ENCODE measurements around the gene GEMIN4. TPM values are rescaled to one million over a fixed set of nuclear protein-coding genes. Genes with fewer than 3 reads are reported as not detected.
"Not testable (repeated sequence)": the region's sequence is repeated elsewhere in the genome, so short reads cannot be mapped to it uniquely, and the experiment has no call there.

The GEMIN4 gene
- total RNA-seq, 4 donors from 2014 or later = 9.7 to 29.0 (median 17.0) TPM

GRCh38 chr17:792277-792676, 40.2 kb upstream of the GEMIN4 start:
- intact Hi-C loops (cut with DNase I; ENCODE audit: low total_unique reads) = loop anchor here (5.0 kb wide), 1 partner anchor 190 kb away; no protein-coding TSS in a partner anchor
- H3K27ac ChIP-seq = no peak overlapping the region
- H3K36me3 ChIP-seq = no peaks in the 10 kb centered on the region

GRCh38 chr17:791829-792228, 39.8 kb upstream of the GEMIN4 start:
- Histone ChIP-seq H3K4me1 (no peaks in the 10 kb centered on the region), H3K4me3 (no peak overlapping the region), H3K27ac (no peak overlapping the region), H3K36me3 (no peaks in the 10 kb centered on the region), H3K27me3 (no peaks in the 10 kb centered on the region), H3K9me3 (no peaks in the 10 kb centered on the region)
- intact Hi-C loops (cut with DNase I; ENCODE audit: low total_unique reads) = loop anchor here (5.0 kb wide), 1 partner anchor 190 kb away; no protein-coding TSS in a partner anchor
- TF ChIP-seq POLR2A (IDR thresholded peaks at IDR 0.05) = no peak
- peak in 1 of 2 donors; percentile 15 for DNase-seq

More at GRCh38 chr17:792277-792676, 40.2 kb upstream of the GEMIN4 start:
- DNase-seq = no peak
- Histone ChIP-seq H3K9me3 (no peaks in the 10 kb centered on the region), H3K4me1 (no peaks in the 10 kb centered on the region), H3K27me3 (no peaks in the 10 kb centered on the region), H3K4me3 (no peak overlapping the region)
- TF ChIP-seq, protein P1, sequence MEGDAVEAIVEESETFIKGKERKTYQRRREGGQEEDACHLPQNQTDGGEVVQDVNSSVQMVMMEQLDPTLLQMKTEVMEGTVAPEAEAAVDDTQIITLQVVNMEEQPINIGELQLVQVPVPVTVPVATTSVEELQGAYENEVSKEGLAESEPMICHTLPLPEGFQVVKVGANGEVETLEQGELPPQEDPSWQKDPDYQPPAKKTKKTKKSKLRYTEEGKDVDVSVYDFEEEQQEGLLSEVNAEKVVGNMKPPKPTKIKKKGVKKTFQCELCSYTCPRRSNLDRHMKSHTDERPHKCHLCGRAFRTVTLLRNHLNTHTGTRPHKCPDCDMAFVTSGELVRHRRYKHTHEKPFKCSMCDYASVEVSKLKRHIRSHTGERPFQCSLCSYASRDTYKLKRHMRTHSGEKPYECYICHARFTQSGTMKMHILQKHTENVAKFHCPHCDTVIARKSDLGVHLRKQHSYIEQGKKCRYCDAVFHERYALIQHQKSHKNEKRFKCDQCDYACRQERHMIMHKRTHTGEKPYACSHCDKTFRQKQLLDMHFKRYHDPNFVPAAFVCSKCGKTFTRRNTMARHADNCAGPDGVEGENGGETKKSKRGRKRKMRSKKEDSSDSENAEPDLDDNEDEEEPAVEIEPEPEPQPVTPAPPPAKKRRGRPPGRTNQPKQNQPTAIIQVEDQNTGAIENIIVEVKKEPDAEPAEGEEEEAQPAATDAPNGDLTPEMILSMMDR (IDR thresholded peaks at IDR 0.05) = no peak
- no peak for TF ChIP-seq POLR2A (IDR thresholded peaks at IDR 0.05)

DNA sequence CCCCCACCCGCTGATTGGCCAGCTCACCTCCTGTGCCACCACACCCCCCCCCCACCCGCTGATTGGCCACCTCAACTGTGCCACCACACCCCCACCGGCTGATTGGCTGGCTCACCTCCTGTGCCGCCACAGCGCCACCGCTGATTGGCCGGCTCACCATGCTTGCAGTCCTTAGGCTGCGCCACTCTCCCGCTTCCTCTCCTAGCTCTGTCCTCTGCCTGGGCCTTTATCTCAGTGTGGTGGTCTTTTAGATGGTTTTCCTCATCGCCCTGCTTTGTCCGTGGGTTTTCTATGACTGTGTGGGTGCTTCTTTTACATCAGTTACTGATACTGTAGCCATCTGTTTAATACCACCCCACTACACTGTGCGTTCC, 38.8 kb upstream of the GEMIN4 start:
- H3K27ac ChIP-seq, DNase-seq, H3K4me3 ChIP-seq: not testable (repeated sequence)

GRCh38 chr17:789931-790873, 38.1 kb upstream of the GEMIN4 start:
- H3K36me3 ChIP-seq, H3K4me1 ChIP-seq, H3K9me3 ChIP-seq, H3K27me3 ChIP-seq, H3K4me3 ChIP-seq: not testable (repeated sequence)
- peak; percentile 42 to 75 for DNase-seq
- peak overlapping the region in 1 of 2 donors; percentile 11 for H3K27ac ChIP-seq
- intact Hi-C loops (cut with DNase I; ENCODE audit: low total_unique reads) = loop anchor here (5.0 kb wide), 1 partner anchor 192 kb away; no protein-coding TSS in a partner anchor

More for the DNA sequence above, 38.8 kb upstream of the GEMIN4 start:
- H3K27me3 ChIP-seq, H3K4me1 ChIP-seq, H3K36me3 ChIP-seq, H3K9me3 ChIP-seq: not testable (repeated sequence)
- intact Hi-C loops (cut with DNase I; ENCODE audit: low total_unique reads) = loop anchor here (5.0 kb wide), 1 partner anchor 191 kb away; no protein-coding TSS in a partner anchor

DNA sequence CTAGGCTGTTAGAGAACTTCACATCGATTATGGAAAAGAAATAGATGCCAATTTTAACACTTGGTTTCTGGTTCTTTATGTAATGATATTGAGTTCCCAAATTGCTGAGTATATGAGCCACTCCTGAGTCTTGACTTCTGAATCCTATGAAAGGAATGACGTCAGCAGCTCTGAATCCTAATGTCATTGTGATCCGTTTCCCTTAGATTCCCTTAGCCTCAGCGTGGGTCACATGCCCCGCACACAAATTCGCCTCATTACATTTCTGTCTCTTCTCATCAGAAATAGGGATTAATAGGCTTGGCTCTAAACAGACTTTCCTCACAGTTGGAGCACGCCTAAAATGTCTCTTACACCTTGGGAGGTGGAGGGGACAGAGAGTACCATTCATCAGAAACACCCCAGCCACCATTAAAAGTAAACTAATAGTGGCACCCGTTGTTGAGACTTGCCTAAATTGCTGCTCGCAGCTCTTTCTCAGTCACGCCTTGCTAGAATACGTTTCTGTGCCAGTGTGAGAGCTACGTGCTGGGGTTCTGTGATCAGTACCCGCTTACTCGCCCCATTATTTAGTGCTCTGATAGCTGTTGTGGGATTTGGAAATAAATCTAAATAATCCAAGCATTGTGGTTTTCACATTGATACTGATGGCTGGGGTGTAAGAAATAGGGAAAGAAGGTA, 37.2 kb upstream of the GEMIN4 start:
- H3K4me1 ChIP-seq = no peaks in the 10 kb centered on the region
- no peak overlapping the region for H3K4me3 ChIP-seq
- no peaks in the 10 kb centered on the region for H3K36me3 ChIP-seq
- no peaks in the 10 kb centered on the region for H3K9me3 ChIP-seq
- intact Hi-C loops (cut with DNase I; ENCODE audit: low total_unique reads) = no loop called here
- peak in 1 of 2 donors; percentile 1 for DNase-seq
- TF ChIP-seq, protein P1 (IDR thresholded peaks at IDR 0.05) = no peak
- TF ChIP-seq POLR2A (IDR thresholded peaks at IDR 0.05) = no peak
- no peaks in the 10 kb centered on the region for H3K27me3 ChIP-seq
- H3K27ac ChIP-seq = no peak overlapping the region

GRCh38 chr17:788551-788950, 36.5 kb upstream of the GEMIN4 start:
- no peak overlapping the region for H3K27ac ChIP-seq
- no peaks in the 10 kb centered on the region for H3K4me1 ChIP-seq
- TF ChIP-seq, protein P1 (IDR thresholded peaks at IDR 0.05) = no peak
- TF ChIP-seq POLR2A (IDR thresholded peaks at IDR 0.05) = no peak
- H3K27me3 ChIP-seq = no peaks in the 10 kb centered on the region
- H3K4me3 ChIP-seq = no peak overlapping the region
- intact Hi-C loops (cut with DNase I; ENCODE audit: low total_unique reads) = no loop called here
- no peaks in the 10 kb centered on the region for H3K9me3 ChIP-seq
- no peaks in the 10 kb centered on the region for H3K36me3 ChIP-seq
- peak in 1 of 2 donors; percentile 5 for DNase-seq

All from uterus (tissue), 4 donors.